IMR-90 (cell line): ENCODE results near the gene RIC8A. TPM values are rescaled to one million over a fixed set of nuclear protein-coding genes. Genes with fewer than 3 reads are reported as not detected.

Experiments used
- ATAC-seq: fragments of 200-7000 bp; cut with Tn5 transposase; 2 replicates; pipeline ENCODE4 v1.9.1; 2020; ENCODE audit warnings: low read depth, mild to moderate bottlenecking, moderate library complexity
- BruUV-seq: library from RNA; stranded (reverse); fragments of 400-500 nt; replicated peaks from 2 replicates; lab custom pipeline; 2021; lab: Mats Ljungman, UMichigan
- CTCF ChIA-PET: fragments of 300-600 bp; formaldehyde crosslinking; extraction: SDS; loops from one replicate; lab custom pipeline; 2021; ENCODE audit warnings: antibody characterized with exemption; lab: Yijun Ruan, JAX
- POLR2A ChIA-PET: fragments of 300-600 bp; sonication (Branson Sonifier 250); formaldehyde crosslinking; loops from one replicate; lab custom pipeline; 2022; ENCODE audit warnings: antibody characterized with exemption; ENCODE audit not compliant: unreplicated experiment; lab: Charles Lee
- DNase-seq: peaks from one replicate; pipeline ENCODE4 v3.0.0; 2013
- H2AFZ ChIP-seq: replicated peaks from 2 replicates; pipeline ENCODE3; 2013; ENCODE audit warnings: low read length, mild to moderate bottlenecking; ENCODE audit not compliant: poor library complexity
- H2AK5ac ChIP-seq: 2 replicates; pipeline ENCODE4 v1.6.1; 2013; ENCODE audit warnings: low read depth, low read length, inconsistent platforms
- H2AK9ac ChIP-seq: replicated peaks from 2 replicates; pipeline ENCODE3; 2013; ENCODE audit warnings: mild to moderate bottlenecking, low read depth, low read length, moderate library complexity; ENCODE audit not compliant: poor library complexity
- H2BK120ac ChIP-seq: 2 replicates; pipeline ENCODE4 v1.6.1; 2013; ENCODE audit warnings: low read depth, low read length, inconsistent platforms
- H2BK15ac ChIP-seq: 3 replicates; pipeline ENCODE4 v1.6.1; 2013; ENCODE audit warnings: low read depth, low read length, inconsistent platforms
- H2BK20ac ChIP-seq: 2 replicates; pipeline ENCODE4 v1.6.1; 2013; ENCODE audit warnings: low read depth, mild to moderate bottlenecking, inconsistent platforms, low read length, moderate library complexity
- H2BK5ac ChIP-seq: 2 replicates; pipeline ENCODE4 v1.6.1; 2013; ENCODE audit warnings: mild to moderate bottlenecking, low read depth, low read length, inconsistent platforms; ENCODE audit not compliant: poor library complexity, severe bottlenecking
- H3K14ac ChIP-seq: replicated peaks from 2 replicates; pipeline ENCODE4 v1.6.1; 2013; ENCODE audit warnings: low read depth, low read length, inconsistent platforms
- H3K18ac ChIP-seq: 2 replicates; pipeline ENCODE4 v1.6.1; 2013; ENCODE audit warnings: low read depth, low read length, control low read depth
- H3K23ac ChIP-seq: 2 replicates; pipeline ENCODE4 v1.6.1; 2013; ENCODE audit warnings: low read depth, low read length, inconsistent platforms
- H3K27ac ChIP-seq: 2 replicates; pipeline ENCODE4 v1.5.1; 2013; ENCODE audit warnings: mild to moderate bottlenecking, control low read depth, low read length; ENCODE audit not compliant: insufficient read depth
- H3K27me3 ChIP-seq: 2 replicates; pipeline ENCODE4 v1.6.1; 2013; ENCODE audit warnings: low read length; ENCODE audit not compliant: control insufficient read depth, insufficient read depth
- H3K36me3 ChIP-seq: 2 replicates; pipeline ENCODE4 v1.6.1; 2013; ENCODE audit warnings: low read length, mixed read lengths; ENCODE audit not compliant: control insufficient read depth, insufficient read depth
- H3K4ac ChIP-seq: 2 replicates; pipeline ENCODE4 v1.6.1; 2013; ENCODE audit warnings: low read depth, low read length, inconsistent platforms
- H3K4me1 ChIP-seq: 2 replicates; pipeline ENCODE4 v1.6.1; 2013; ENCODE audit warnings: low read length, mixed read lengths; ENCODE audit not compliant: control insufficient read depth, insufficient read depth
- H3K4me2 ChIP-seq: 2 replicates; pipeline ENCODE4 v1.6.1; 2013; ENCODE audit warnings: low read depth, mild to moderate bottlenecking, control low read depth, low read length, moderate library complexity
- H3K4me3 ChIP-seq: 2 replicates; pipeline ENCODE4 v1.5.1; 2013; ENCODE audit warnings: low read depth, mild to moderate bottlenecking, control low read depth, low read length, moderate library complexity; ENCODE audit not compliant: insufficient read depth
- H3K56ac ChIP-seq: 2 replicates; pipeline ENCODE4 v1.6.1; 2013; ENCODE audit warnings: low read length, inconsistent platforms; ENCODE audit not compliant: insufficient read depth; ENCODE audit errors: extremely low read depth
- H3K79me1 ChIP-seq, 2 experiments: 2 replicates each; pipeline ENCODE4 v1.6.1; 2013; ENCODE audit warnings: low read length in 2 of 2, inconsistent platforms in 1 of 2, low read depth in 1 of 2
- H3K9ac ChIP-seq: 2 replicates; pipeline ENCODE4 v1.6.1; 2013; ENCODE audit warnings: low read depth, low read length, control low read depth
- H3K9me1 ChIP-seq: 2 replicates; pipeline ENCODE4 v1.6.1; 2013; ENCODE audit warnings: low read length, inconsistent platforms; ENCODE audit not compliant: insufficient read depth
- H3K9me3 ChIP-seq: 2 replicates; pipeline ENCODE4 v1.6.1; 2013; ENCODE audit warnings: low read length; ENCODE audit not compliant: control insufficient read depth, insufficient read depth
- H4K20me1 ChIP-seq: 2 replicates; pipeline ENCODE4 v1.6.1; 2013; ENCODE audit warnings: low read length, inconsistent platforms; ENCODE audit not compliant: insufficient read depth
- H4K5ac ChIP-seq: 2 replicates; pipeline ENCODE4 v1.6.1; 2013; ENCODE audit warnings: mild to moderate bottlenecking, low read depth, low read length, control low read depth
- H4K8ac ChIP-seq, 2 experiments: 2 replicates each; pipeline ENCODE4 v1.6.1; 2013; ENCODE audit warnings: low read depth in 2 of 2, low read length in 2 of 2, control low read depth in 1 of 2, inconsistent platforms in 1 of 2
- H4K91ac ChIP-seq: 2 replicates; pipeline ENCODE4 v1.6.1; 2013; ENCODE audit warnings: low read depth, low read length, inconsistent platforms; ENCODE audit not compliant: insufficient read depth
- BHLHE40 ChIP-seq: fragments of 150-350 bp; IDR thresholded peaks from 2 replicates; pipeline ENCODE4 v1.6.1; 2016; ENCODE audit warnings: mild to moderate bottlenecking, low read depth, low read length
- CHD1 ChIP-seq: IDR thresholded peaks from 2 replicates; pipeline ENCODE4 v1.6.1; 2012; ENCODE audit warnings: low read depth, low read length, improper control_type of control experiment
- FOS ChIP-seq: fragments of 150-350 bp; IDR thresholded peaks from 2 replicates; pipeline ENCODE4 v1.6.1; 2016; ENCODE audit warnings: low read depth, low read length
- MAFK ChIP-seq: IDR thresholded peaks from 2 replicates; pipeline ENCODE4 v1.6.1; 2012; ENCODE audit warnings: low read depth, low read length, improper control_type of control experiment
- MAZ ChIP-seq: IDR thresholded peaks from 2 replicates; pipeline ENCODE4 v1.6.1; 2012; ENCODE audit warnings: low read depth, mild to moderate bottlenecking, low read length, improper control_type of control experiment, moderate library complexity, borderline replicate concordance
- MXI1 ChIP-seq: IDR thresholded peaks from 2 replicates; pipeline ENCODE4 v1.6.1; 2012; ENCODE audit warnings: low read depth, mild to moderate bottlenecking, low read length, moderate library complexity, borderline replicate concordance
- POLR2A ChIP-seq: IDR thresholded peaks from 2 replicates; pipeline ENCODE4 v1.6.1; 2012; ENCODE audit warnings: mild to moderate bottlenecking, low read depth, low read length
- RAD21 ChIP-seq: IDR thresholded peaks from 2 replicates; pipeline ENCODE4 v1.6.1; 2012; ENCODE audit warnings: low read length, improper control_type of control experiment
- RCOR1 ChIP-seq: IDR thresholded peaks from 2 replicates; pipeline ENCODE4 v1.6.1; 2012; ENCODE audit warnings: mild to moderate bottlenecking, low read length, improper control_type of control experiment; ENCODE audit not compliant: insufficient replicate concordance
- RFX5 ChIP-seq: IDR thresholded peaks from 2 replicates; pipeline ENCODE4 v1.8.0; 2012; ENCODE audit warnings: low read depth, mild to moderate bottlenecking, low read length, moderate library complexity
- SMC3 ChIP-seq: fragments of 150-350 bp; IDR thresholded peaks from 2 replicates; pipeline ENCODE4 v1.6.1; 2016; ENCODE audit warnings: low read depth, mild to moderate bottlenecking, antibody characterized with exemption, low read length, moderate library complexity
- WGBS, 2 experiments: methylation state at CpG; one replicate each; pipeline versions ENCODE4 v1.1.5 to v1.1.7; 2013; ENCODE audit warnings: missing lambda C conversion rate in 2 of 2; ENCODE audit not compliant: insufficient read length in 1 of 2; ENCODE audit errors: extremely low coverage in 2 of 2; 5-methylcytosine and 5-hydroxymethylcytosine counted together
- dilution Hi-C: fragments of 300-500 bp; cut with HindIII; formaldehyde crosslinking; loops from one replicate; pipeline ENCODE4 v1.14.3; 2018; ENCODE audit warnings: low sequenced_read_pairs; ENCODE audit not compliant: unreplicated experiment
- in situ Hi-C: fragments of 300-500 bp; cut with MboI; formaldehyde crosslinking; loops from 3 replicates; pipeline ENCODE4 v1.14.3; 2019; ENCODE audit warnings: low sequenced_read_pairs, inconsistent platforms, mixed read lengths
- intact Hi-C: fragments of 100-400 bp; cut with micrococcal nuclease; formaldehyde crosslinking; loops from 2 replicates; pipeline ENCODE4 v1.10.0; 2022
- polyA plus RNA-seq, 3 experiments: library from polyadenylated mRNA; depleted of rRNA; stranded (reverse); fragments of >200 nt; gene quantifications; 2 replicates each; pipeline ENCODE4 v1.2.3, GENCODE V29; 2012; ENCODE audit warnings: low replicate concordance in 1 of 3
- total RNA-seq: library from RNA; depleted of rRNA; stranded (reverse); fragments of >200 nt; gene quantifications from 2 replicates; pipeline ENCODE4 v1.2.3, GENCODE V29; 2012
- TF ChIP-seq, protein P1 (sequence below): fragments of 150-350 bp; IDR thresholded peaks from 2 replicates; pipeline ENCODE4 v1.6.1; 2016; ENCODE audit warnings: low read depth, mild to moderate bottlenecking, low read length, moderate library complexity, borderline replicate concordance
- TF ChIP-seq, protein P2 (sequence below): fragments of 150-350 bp; IDR thresholded peaks from 2 replicates; pipeline ENCODE4 v1.6.1; 2017; ENCODE audit warnings: mild to moderate bottlenecking, antibody characterized with exemption, low read length, low read depth
- TF ChIP-seq, protein P3 (sequence below): conservative IDR thresholded peaks from 2 replicates; pipeline ENCODE4 v1.5.1; 2012; ENCODE audit warnings: mild to moderate bottlenecking, low read depth, low read length, improper control_type of control experiment

RIC8A gene
- total and polyA plus RNA-seq, 2 of the 4 experiments (the other 2 are of a cell fraction): 129 to 188 TPM

DNA sequence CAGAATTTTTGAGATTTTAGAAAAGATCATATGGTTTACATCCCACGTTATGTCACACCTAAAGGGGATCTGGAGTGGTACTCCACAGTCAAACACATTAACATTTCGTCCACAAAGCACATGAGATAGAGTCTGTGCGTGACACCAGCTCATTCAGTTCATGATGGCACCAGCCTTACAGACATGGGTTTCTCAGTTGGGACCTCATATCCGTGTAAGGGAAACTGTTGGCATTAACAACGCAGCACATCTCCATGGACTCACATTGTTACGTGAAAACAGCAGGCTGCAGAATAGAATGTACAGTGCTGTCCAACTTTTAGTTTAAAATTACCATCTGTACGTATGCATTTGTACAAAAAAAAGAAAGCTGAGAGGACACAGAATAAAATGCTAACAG, 14.0 kb downstream of the RIC8A start:
- peaks cover 4 to 16% of the 10 kb centered on the region in 2 experiments; a peak in 3 of 4 replicates for H3K79me1 ChIP-seq
- no peak overlapping the region for H2AK9ac ChIP-seq
- H3K23ac ChIP-seq: no peak overlapping the region
- H3K27me3 ChIP-seq: no peaks in the 10 kb centered on the region
- ATAC-seq (no peak), DNase-seq (no peak)
- H4K8ac ChIP-seq: no peak overlapping the region
- no peak overlapping the region for H4K91ac ChIP-seq
- H2AK5ac ChIP-seq: no peak overlapping the region
- H3K14ac ChIP-seq: no peak overlapping the region
- H3K9me3 ChIP-seq: no peaks in the 10 kb centered on the region
- no TSS peak for BruUV-seq
- no peak overlapping the region for H4K5ac ChIP-seq
- ChIA-PET CTCF (no interaction called here), POLR2A (no interaction called here)
- H3K4me2 ChIP-seq: no peak overlapping the region
- H2BK120ac ChIP-seq: no peak overlapping the region
- H3K9ac ChIP-seq: no peak overlapping the region
- WGBS, 2 experiments: 96% methylated on average over 3 of the region's 7 CpGs; no CpG with 5 or more reads in 1 of the 2 experiments
- dilution Hi-C loops: no loop called here
- H4K20me1 ChIP-seq: peaks cover 3% of the 10 kb centered on the region; the same call in 1 of the 2 replicates
- H3K27ac ChIP-seq: no peak overlapping the region
- no peak overlapping the region for H2BK15ac ChIP-seq
- in situ Hi-C loops: loop anchor here (10.0 kb wide), 1 partner anchor 63 kb away; the partner anchor contains the start of gene PGGHG
- H3K36me3 ChIP-seq: peaks cover 16% of the 10 kb centered on the region
- H3K4me1 ChIP-seq: peaks cover 3% of the 10 kb centered on the region
- intact Hi-C loops: no loop called here
- H3K4me3 ChIP-seq: no peak overlapping the region
- H2AFZ ChIP-seq: no peak overlapping the region
- no peak overlapping the region for H3K56ac ChIP-seq
- H3K9me1 ChIP-seq: peaks cover under 1% of the 10 kb centered on the region; the same call in 1 of the 2 replicates
- no peak overlapping the region for H3K18ac ChIP-seq
- no peak overlapping the region for H2BK5ac ChIP-seq
- no peak overlapping the region for H2BK20ac ChIP-seq
- TF ChIP-seq RAD21: no peak
- no peak for TF ChIP-seq FOS
- TF ChIP-seq, protein P1, sequence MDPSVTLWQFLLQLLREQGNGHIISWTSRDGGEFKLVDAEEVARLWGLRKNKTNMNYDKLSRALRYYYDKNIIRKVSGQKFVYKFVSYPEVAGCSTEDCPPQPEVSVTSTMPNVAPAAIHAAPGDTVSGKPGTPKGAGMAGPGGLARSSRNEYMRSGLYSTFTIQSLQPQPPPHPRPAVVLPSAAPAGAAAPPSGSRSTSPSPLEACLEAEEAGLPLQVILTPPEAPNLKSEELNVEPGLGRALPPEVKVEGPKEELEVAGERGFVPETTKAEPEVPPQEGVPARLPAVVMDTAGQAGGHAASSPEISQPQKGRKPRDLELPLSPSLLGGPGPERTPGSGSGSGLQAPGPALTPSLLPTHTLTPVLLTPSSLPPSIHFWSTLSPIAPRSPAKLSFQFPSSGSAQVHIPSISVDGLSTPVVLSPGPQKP: no peak
- TF ChIP-seq RFX5: no peak
- TF ChIP-seq RCOR1: no peak
- no peak for TF ChIP-seq BHLHE40
- no peak for TF ChIP-seq MAZ
- no peak for TF ChIP-seq MAFK
- TF ChIP-seq, protein P2, sequence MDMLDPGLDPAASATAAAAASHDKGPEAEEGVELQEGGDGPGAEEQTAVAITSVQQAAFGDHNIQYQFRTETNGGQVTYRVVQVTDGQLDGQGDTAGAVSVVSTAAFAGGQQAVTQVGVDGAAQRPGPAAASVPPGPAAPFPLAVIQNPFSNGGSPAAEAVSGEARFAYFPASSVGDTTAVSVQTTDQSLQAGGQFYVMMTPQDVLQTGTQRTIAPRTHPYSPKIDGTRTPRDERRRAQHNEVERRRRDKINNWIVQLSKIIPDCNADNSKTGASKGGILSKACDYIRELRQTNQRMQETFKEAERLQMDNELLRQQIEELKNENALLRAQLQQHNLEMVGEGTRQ: no peak
- TF ChIP-seq SMC3: no peak
- TF ChIP-seq CHD1: no peak
- TF ChIP-seq MXI1: no peak
- TF ChIP-seq, protein P3, sequence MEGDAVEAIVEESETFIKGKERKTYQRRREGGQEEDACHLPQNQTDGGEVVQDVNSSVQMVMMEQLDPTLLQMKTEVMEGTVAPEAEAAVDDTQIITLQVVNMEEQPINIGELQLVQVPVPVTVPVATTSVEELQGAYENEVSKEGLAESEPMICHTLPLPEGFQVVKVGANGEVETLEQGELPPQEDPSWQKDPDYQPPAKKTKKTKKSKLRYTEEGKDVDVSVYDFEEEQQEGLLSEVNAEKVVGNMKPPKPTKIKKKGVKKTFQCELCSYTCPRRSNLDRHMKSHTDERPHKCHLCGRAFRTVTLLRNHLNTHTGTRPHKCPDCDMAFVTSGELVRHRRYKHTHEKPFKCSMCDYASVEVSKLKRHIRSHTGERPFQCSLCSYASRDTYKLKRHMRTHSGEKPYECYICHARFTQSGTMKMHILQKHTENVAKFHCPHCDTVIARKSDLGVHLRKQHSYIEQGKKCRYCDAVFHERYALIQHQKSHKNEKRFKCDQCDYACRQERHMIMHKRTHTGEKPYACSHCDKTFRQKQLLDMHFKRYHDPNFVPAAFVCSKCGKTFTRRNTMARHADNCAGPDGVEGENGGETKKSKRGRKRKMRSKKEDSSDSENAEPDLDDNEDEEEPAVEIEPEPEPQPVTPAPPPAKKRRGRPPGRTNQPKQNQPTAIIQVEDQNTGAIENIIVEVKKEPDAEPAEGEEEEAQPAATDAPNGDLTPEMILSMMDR: no peak
- no peak for TF ChIP-seq POLR2A
- H3K4ac ChIP-seq: no peak overlapping the region
